Epithelial cell of esophagus (primary cell): ENCODE results near the gene SLC35F3.

Source experiments
- DNase-seq: peaks from one replicate; pipeline ENCODE4 v3.0.0; 2010; ENCODE audit warnings: low read depth
- H3K4me3 ChIP-seq: 2 replicates; pipeline ENCODE4 v1.5.1; 2011; ENCODE audit warnings: mild to moderate bottlenecking, low read length, control low read depth
- TF ChIP-seq, protein P1 (sequence below): IDR thresholded peaks from 2 replicates; pipeline ENCODE4 v1.5.1; 2011; ENCODE audit warnings: low read depth, mild to moderate bottlenecking, low read length, control low read depth, inconsistent platforms; ENCODE audit not compliant: insufficient read depth; ENCODE audit errors: missing control alignments

Gene SLC35F3

DNA sequence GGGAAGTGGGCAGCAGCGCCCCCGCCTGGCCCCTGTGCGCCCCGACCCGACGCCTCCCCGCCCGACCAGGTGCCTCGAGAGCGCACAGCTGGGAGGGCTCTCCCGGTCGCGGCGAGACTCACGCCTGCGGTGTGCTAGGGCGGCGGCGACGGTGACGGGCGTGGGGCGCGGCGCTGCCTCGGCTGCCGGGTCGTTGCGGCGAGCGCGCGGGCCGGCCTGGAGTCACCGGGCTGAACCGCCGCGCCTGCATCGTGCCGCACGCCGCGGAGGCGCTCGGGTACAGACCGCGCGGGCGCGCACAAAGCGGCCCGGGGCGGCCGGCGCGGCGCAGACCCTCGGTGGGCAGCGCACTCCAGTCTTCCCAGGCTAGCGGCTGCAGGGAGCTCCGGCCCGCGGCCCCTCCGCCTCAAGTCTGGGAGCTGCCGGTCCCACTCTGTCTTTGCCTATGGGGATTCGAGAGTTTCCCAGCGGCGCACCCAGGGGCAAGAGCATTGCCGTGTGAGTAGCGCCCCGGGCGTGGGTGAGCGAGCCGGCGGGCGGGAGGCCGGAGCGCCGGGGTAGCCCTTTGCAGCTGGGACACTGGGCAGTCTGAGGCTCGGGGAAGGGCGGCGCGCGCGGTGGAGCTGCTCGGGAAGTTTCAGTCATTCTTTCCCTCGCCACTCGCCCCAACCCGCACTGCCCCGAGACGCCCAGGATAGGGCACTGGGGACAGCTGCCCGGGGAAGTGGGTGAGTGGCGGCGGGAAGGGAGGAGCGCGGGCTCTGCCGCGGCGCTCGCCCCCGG lies at the start of gene SLC35F3:
Gene SLC35F3, plus strand, starts transcription at position 44 of the 783 bp plus-strand sequence.
- TF ChIP-seq, protein P1, sequence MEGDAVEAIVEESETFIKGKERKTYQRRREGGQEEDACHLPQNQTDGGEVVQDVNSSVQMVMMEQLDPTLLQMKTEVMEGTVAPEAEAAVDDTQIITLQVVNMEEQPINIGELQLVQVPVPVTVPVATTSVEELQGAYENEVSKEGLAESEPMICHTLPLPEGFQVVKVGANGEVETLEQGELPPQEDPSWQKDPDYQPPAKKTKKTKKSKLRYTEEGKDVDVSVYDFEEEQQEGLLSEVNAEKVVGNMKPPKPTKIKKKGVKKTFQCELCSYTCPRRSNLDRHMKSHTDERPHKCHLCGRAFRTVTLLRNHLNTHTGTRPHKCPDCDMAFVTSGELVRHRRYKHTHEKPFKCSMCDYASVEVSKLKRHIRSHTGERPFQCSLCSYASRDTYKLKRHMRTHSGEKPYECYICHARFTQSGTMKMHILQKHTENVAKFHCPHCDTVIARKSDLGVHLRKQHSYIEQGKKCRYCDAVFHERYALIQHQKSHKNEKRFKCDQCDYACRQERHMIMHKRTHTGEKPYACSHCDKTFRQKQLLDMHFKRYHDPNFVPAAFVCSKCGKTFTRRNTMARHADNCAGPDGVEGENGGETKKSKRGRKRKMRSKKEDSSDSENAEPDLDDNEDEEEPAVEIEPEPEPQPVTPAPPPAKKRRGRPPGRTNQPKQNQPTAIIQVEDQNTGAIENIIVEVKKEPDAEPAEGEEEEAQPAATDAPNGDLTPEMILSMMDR: peak; percentile 20
- peak; percentile 84 for DNase-seq
- peak within 1 kb of the TSS; percentile 43 for H3K4me3 ChIP-seq

DNA sequence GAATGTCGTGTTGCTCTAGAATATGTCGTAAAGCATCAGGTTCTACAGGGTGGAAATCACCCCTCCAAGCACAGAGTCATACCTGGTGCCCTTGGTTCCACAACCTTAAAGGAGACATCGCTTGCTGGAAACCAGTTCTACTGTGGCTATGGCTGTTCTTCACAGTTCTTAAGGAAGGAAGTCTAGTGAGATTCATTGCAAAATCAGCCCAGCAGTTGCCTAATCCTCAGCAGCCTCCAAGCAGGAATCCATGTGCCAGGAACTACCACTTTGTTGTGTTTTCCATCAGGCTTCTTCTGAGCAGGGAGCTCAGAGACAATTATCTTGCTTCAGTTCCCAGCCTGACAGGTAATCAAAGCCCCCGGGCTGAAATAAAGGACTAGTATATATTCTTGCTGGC lies 45.0 kb upstream of the SLC35F3 start:
- peak; percentile 65 for DNase-seq
- no peak overlapping the region for H3K4me3 ChIP-seq
- TF ChIP-seq, protein P1: no peak

DNA sequence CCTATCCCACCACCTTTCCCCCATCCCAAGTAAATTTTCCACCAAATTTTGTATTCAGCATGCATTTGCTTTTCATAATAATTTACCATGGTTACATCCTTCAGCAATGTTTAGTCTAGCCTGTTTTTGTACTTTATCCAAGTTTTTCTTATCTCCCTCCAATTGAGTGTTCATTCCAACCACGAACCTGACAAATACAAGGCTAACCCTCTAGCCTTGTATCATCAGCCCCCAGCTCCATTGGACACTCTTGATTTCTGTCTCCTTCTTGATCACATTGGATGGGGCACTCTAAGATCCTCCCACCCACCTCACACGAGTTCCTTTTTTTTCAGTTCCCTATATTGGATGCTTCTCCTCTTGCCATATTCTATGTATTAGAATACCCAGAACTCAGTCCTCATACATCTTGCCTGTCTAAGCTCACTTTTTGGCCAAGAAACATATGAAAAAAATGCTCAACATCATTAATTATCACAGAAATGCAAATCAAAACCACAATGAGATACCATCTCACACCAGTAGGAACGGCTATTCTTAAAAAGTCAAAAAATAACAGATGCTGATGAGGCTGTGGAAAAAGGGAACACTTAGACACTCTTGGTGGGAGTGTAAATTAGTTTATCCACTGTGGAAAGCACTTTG lies 40.5 kb upstream of the SLC35F3 start:
- DNase-seq: no peak
- H3K4me3 ChIP-seq: no peak overlapping the region
- TF ChIP-seq, protein P1: no peak

DNA sequence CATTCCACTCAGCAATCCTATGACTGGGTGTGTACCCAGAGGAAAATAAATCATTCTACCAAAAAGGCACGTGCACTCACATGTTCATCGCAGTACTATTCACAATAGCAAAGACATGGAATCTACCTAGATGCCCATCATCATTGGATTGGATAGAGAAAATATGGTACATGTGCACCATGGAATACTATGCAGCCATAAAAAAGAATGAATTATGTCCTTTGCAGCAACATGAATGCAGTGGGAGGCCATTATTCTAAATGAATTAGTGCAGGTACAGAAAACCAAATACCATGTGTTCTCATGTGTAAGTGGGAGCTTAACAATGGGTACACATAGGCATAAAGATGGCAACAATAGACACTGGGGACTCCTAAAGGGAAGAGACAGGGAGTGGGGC lies 39.9 kb upstream of the SLC35F3 start:
- DNase-seq: no peak
- TF ChIP-seq, protein P1: no peak
- H3K4me3 ChIP-seq: no peak overlapping the region

DNA sequence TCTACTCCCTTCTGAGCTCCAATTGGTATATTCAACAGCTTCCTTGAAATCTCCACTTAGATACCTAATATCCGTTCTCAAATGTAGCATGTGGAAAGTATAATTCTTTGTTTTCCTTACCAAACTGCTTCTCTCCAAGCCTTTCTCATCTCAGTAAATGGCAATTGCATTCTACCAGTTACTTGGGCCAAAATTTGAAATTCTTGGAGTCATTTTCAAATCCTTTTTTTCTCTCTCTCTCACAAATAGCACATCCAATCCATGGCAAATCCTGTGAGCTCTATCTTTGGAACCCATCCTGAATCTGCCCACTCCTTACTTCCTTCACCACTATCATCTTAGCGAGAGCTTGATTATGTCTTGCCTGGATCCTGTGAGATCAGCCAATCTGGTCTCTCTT lies 39.3 kb upstream of the SLC35F3 start:
- TF ChIP-seq, protein P1: no peak
- H3K4me3 ChIP-seq: no peak overlapping the region
- DNase-seq: no peak

DNA sequence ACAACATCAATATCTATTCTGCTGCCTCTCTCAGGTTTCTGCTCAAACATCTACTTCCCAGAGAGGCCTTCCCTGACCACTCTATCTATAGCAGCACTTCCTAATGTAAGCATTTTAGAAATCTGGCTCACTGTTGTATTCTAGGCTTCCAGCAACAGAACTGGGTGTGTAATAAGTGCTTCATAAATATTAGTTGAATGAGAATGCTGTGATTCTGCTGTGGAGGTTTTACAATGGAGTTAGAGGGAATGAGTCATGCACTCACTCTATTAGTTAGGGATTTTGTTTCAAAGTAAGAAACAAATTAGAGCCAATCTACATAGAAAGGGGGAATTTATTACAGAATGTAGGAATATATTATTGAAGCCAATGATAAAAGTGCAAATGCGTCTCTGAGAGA lies 38.6 kb upstream of the SLC35F3 start:
- TF ChIP-seq, protein P1: no peak
- DNase-seq: peak; percentile 22
- no peak overlapping the region for H3K4me3 ChIP-seq
